ENCODE measurements around the gene VAV3.
"Not testable (repeated sequence)": the region's sequence is repeated elsewhere in the genome, so short reads cannot be mapped to it uniquely, and the experiment has no call there.

VAV3 gene

DNA sequence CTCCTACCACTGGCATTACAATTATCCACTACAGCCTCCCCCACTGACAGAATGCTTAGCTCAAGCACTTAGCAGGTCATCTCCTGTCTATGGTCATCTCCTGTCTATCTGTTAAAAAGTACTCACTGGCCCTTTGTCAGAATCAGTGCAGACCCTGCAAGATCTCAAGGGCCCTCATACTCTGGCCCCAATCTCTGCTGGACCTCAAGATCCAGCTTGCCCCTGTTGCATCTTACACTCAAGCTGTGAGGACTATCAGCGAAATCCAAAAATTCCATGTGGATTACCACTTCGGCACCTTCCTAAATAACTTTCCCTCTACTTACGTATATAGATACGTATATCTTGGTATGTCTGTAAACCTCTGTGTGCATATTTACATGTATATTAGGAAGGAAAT, 101.6 kb downstream of the VAV3 start:
- TF ChIP-seq, protein P1, sequence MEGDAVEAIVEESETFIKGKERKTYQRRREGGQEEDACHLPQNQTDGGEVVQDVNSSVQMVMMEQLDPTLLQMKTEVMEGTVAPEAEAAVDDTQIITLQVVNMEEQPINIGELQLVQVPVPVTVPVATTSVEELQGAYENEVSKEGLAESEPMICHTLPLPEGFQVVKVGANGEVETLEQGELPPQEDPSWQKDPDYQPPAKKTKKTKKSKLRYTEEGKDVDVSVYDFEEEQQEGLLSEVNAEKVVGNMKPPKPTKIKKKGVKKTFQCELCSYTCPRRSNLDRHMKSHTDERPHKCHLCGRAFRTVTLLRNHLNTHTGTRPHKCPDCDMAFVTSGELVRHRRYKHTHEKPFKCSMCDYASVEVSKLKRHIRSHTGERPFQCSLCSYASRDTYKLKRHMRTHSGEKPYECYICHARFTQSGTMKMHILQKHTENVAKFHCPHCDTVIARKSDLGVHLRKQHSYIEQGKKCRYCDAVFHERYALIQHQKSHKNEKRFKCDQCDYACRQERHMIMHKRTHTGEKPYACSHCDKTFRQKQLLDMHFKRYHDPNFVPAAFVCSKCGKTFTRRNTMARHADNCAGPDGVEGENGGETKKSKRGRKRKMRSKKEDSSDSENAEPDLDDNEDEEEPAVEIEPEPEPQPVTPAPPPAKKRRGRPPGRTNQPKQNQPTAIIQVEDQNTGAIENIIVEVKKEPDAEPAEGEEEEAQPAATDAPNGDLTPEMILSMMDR (conservative IDR thresholded peaks at IDR 0.05): no peak
- no peak overlapping the region for H3K27ac ChIP-seq

DNA sequence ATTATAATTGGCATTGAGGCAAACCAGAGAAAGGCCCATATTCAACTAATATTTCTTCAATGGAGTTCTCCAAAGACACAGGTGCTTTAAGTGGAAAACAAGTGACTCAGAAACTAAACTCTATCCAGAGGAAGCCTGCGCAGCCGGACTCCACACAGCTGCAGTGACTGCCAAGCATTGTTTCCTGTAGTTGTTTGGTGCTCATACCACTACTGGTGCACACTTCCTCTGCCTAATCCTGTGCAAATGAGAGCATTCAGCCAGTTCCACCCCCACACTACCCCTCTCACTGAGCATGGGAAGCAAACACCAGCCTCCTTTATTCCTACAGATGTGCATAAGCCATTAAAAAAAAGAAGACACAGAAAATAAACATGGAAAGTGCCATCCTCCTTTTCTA, 102.9 kb downstream of the VAV3 start:
- H3K27ac ChIP-seq: no peak overlapping the region
- TF ChIP-seq, protein P1 (conservative IDR thresholded peaks at IDR 0.05): no peak

DNA sequence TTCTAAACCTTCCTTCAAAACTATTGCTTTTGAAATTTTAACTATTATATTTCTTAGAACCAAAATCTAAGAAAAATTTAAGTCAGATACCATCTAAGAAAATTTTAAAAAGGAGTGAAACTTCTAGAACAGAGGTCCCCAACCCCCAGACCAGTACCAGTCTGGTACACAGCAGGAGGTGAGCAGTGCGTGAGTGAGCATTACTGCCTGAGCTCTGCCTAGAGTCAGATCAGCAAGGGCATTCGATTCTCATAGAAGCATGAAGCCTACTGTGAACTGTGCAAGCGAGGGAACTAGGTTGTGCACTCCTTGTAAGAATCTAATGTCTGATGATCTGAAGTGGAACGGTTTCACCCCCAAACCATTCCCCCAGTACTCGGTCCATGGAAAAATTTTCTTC, 106.7 kb downstream of the VAV3 start:
- TF ChIP-seq, protein P1 (conservative IDR thresholded peaks at IDR 0.05): no peak
- H3K27ac ChIP-seq: no peak overlapping the region

DNA sequence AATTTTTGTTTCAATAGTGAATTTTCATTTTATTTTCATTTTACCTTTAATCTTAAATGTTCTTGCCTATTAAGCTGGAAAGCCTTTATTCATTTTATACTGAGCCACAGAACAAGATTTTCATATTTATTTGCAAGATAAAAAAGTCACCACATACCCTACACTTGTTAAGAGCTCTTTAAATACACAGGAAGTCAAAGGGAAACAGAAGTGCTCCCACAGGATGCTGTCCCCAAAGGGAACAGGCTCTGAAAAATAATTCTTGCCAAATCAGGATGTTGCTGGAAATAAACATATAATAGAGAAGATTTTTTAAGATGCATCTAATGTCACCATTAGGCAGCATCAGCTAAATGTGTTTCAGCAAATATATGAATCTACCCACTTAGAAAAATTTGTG, 113.6 kb downstream of the VAV3 start:
- TF ChIP-seq, protein P1 (conservative IDR thresholded peaks at IDR 0.05): no peak
- no peak overlapping the region for H3K27ac ChIP-seq

DNA sequence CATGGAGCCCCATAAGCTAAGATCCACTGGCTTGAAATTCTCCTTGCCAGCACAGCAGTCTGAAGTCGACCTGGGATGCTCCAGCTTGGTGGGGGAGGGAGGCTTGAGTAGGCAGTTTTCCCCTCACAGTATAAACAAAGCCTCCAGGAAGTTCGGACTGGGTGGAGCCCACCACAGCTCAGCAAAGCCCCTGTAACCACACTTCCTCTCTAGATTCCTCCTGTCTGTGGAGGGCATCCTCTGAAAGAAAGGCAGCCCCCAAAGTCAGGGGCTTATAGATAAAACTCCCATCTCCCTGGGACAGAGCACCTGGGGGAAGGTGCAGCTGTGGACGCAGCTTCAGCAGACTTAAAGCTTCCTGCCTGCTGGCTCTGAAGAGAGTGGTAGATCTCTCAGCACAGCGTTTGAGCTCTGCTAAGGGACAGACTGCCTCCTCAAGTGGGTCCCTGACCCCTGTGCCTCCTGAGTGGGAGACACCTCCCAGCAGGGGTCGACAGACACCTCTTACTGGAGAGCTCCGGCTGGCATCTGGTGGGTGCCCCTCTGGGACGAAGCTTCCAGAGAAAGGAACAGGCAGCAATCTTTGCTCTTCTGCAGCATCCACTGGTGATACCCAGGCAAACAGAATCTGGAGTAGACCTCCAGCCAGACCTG, 120.3 kb downstream of the VAV3 start:
- not testable (repeated sequence) for H3K27ac ChIP-seq

DNA sequence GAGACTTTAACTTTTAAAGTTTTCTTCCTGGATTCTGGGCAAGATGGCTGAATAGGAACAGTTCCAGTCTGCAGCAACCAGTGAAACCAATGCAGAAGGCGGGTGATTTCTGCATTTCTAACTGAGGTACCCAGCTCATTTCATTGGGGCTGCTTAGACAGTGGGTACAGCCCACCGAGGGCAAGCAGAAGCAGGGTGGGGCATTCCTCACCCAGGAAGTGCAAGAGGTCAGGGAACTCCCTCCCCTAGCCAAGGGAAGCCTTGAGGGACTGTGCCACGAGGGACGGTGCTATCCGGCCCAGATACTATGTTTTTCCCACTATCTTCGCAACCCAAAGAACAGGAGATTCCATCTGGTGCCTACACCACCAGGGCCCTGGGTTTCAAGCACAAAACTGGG, 121.0 kb downstream of the VAV3 start:
- TF ChIP-seq, protein P1 (conservative IDR thresholded peaks at IDR 0.05): no peak
- H3K27ac ChIP-seq: no peak overlapping the region

DNA sequence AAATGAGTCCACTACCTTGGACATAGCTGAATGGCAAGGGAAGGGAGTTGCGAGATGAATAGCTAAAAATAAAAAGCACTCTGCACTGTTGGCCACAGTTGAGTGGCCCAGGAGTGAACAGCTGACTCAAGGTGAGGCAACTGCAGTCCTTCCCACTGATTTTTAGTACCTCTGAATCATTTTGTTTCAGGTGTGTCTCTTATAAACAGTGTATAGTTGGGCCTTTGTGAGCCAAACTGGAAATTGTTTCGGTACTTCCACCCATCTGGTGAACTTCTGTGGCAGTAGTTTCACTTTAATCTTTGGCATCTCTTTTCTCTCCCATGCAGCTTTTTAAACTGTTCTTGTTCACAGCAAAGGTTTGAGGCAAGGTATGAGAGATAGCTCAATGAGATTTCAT, 122.7 kb downstream of the VAV3 start:
- TF ChIP-seq, protein P1 (conservative IDR thresholded peaks at IDR 0.05): no peak
- no peak overlapping the region for H3K27ac ChIP-seq

DNA sequence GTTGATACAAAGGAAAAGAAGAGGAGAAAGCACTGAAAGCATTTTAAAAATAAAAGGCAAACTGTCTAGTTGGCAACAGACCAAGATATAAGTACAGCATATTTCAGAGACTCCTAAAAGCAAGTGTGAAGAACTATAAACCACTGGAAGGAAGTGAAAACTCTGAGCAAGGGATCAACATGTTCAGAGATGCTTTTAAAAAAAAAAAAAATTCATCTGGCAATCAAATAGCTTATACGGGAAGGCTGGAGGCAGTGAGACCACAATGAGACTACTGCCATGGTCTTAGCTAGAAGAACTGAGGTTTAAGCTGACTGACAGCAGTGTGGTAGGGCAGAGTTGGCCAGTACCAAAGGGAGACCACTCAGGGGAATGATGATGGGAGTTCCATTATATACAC, 124.3 kb downstream of the VAV3 start:
- TF ChIP-seq, protein P1 (conservative IDR thresholded peaks at IDR 0.05): no peak
- H3K27ac ChIP-seq: no peak overlapping the region
